Measurements from ENCODE around the gene BCAS3.
"Not testable (repeated sequence)": the region's sequence is repeated elsewhere in the genome, so short reads cannot be mapped to it uniquely, and the experiment has no call there.

BCAS3 gene

DNA sequence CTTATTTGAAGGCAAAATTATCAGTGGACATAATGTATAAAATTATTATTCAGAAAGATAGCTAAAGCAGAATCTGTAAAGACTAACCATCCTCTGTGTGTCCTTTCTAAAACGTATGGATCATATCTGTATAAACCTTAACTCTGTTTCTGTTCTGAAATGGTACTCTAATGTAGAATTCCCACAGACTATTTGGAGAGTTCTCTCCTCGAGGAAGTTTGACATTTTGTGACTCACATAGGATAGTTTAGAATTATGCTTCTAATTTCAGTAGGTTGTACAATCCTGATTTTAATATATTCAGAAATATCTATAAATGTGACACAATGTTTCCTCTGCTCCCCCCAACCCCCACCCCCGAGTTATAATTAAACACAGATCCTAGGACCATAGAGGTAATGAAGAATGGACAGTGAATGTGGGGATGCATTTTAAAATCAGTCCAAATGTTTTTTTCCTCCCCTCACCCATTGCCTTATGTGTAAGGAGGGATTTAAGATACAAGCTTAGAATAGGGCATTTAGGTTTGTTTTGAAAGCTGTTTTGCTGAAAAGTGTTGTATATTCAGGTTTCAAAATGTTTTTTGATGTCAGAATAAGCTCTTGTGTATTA lies 66.8 kb downstream of the BCAS3 start:
- Mint-ChIP-seq H3K4me3 (no peak overlapping the region), H3K4me1 (ENCODE audit: low read depth) (no peaks in the 10 kb centered on the region), H3K9me3 (no peaks in the 10 kb centered on the region), H3K27ac (no peak overlapping the region), H3K27me3 (ENCODE audit: low read depth) (peaks cover 6% of the 10 kb centered on the region), H3K36me3 (ENCODE audit: low read depth) (no peaks in the 10 kb centered on the region)

DNA sequence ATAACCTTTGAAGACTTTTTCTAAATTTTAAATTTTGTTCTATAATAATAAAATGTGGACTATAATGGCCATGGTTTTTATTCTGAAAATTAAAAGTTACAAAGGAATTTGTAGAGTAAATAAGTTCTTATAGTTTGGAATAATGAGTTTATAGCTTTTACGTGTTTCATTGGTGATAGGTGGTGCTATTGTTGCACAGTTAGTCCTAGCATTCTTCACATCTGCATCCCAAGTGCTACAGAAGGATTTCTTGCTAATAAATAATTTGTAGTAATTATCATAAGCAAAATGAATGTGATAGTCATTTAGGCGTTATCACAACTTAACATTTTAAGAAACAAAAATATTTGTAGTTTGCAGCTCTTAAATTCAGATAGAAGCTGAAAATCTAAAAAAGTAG lies 67.9 kb downstream of the BCAS3 start:
- Mint-ChIP-seq H3K4me1 (ENCODE audit: low read depth) (no peaks in the 10 kb centered on the region), H3K4me3 (no peak overlapping the region), H3K27me3 (ENCODE audit: low read depth) (peaks cover 9% of the 10 kb centered on the region), H3K27ac (no peak overlapping the region), H3K9me3 (peaks cover 4% of the 10 kb centered on the region), H3K36me3 (ENCODE audit: low read depth) (no peaks in the 10 kb centered on the region)

DNA sequence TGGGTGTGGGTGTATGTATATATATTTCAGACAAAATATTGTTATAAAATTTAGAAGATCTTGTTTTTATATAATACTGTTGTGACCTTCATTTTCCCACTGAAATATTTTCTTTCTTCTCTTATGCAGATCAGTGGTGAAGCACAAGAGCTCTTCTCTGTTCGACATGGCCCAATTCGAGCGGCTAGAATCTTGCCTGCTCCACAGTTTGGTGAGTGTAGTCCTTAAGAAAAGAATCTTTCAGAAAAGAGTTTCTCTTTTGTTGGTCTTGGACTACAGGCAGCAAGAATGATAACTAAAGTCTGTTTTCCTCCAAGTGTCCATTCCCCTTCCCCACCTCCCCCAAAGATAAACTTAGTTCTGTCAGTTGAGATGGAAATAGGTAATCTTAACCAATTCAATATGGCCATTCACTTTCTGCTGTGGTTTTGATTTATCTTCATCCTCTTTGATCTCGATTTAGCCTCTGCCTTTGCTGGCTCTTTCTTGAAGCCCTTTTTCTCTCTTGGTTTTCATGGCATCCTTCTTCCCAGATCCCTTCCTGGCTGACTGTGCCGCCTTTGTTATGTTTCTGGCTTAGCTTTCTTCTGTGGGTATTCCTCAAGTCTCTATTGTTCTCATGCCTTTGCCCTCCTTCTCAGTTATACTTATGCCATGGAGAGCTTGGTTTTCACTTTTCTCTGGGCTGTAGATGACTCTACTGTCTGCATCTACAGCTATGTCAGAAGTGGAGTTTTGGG lies 69.6 kb downstream of the BCAS3 start:
- Mint-ChIP-seq H3K4me3 (no peak overlapping the region), H3K4me1 (ENCODE audit: low read depth) (no peaks in the 10 kb centered on the region), H3K36me3 (ENCODE audit: low read depth) (no peaks in the 10 kb centered on the region), H3K27me3 (ENCODE audit: low read depth) (peaks cover 9% of the 10 kb centered on the region), H3K27ac (no peak overlapping the region), H3K9me3 (peaks cover 9% of the 10 kb centered on the region)

DNA sequence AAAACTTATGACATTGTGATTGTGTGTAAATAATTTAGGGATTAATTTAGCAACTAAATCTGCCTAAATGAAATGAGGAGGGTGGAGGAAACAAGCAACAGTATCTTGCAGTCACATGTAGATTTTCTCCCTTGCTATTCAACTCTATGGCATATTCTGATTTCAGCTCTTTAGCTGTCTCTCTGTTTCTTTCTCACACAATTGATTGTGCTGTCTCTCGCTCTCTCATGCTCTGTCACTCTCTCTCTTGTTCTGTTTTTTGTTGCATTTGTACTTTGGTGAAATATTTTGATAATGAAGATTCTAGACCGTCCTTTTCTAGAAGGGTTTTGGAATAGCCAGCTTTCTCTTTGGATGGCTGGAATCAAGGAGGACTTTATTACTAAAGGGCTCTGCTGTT lies 70.6 kb downstream of the BCAS3 start:
- Mint-ChIP-seq H3K9me3 (peaks cover 9% of the 10 kb centered on the region), H3K27ac (no peak overlapping the region)

DNA sequence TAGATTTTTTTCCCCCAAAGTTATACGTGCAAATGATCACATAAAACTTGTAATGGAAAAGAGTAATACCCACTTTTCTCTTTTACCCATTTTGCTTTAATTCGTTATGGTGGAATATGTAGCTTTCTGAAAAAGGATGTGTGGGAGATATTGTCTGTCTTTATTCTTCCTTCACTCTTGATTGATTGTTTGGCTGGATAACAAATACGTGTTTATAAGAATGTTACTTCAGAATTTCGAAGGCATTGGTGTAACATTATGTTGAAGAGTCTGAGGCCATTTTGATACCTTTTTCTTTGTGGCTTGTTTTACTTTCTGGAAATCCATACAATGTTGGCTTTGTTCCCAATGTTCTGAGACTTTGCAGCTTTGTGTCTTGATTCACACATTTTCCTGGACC lies 71.4 kb downstream of the BCAS3 start:
- H3K27ac Mint-ChIP-seq, result no peak overlapping the region
- H3K36me3 Mint-ChIP-seq (ENCODE audit: low read depth), result no peaks in the 10 kb centered on the region
- H3K27me3 Mint-ChIP-seq (ENCODE audit: low read depth), result peaks cover 9% of the 10 kb centered on the region
- H3K4me1 Mint-ChIP-seq (ENCODE audit: low read depth), result no peaks in the 10 kb centered on the region
- H3K9me3 Mint-ChIP-seq, result peaks cover 9% of the 10 kb centered on the region
- no peak overlapping the region for H3K4me3 Mint-ChIP-seq

More for the DNA sequence above, 70.6 kb downstream of the BCAS3 start:
- Mint-ChIP-seq H3K4me1 (ENCODE audit: low read depth) (no peaks in the 10 kb centered on the region), H3K4me3 (no peak overlapping the region), H3K27me3 (ENCODE audit: low read depth) (peaks cover 9% of the 10 kb centered on the region), H3K36me3 (ENCODE audit: low read depth) (no peaks in the 10 kb centered on the region)

DNA sequence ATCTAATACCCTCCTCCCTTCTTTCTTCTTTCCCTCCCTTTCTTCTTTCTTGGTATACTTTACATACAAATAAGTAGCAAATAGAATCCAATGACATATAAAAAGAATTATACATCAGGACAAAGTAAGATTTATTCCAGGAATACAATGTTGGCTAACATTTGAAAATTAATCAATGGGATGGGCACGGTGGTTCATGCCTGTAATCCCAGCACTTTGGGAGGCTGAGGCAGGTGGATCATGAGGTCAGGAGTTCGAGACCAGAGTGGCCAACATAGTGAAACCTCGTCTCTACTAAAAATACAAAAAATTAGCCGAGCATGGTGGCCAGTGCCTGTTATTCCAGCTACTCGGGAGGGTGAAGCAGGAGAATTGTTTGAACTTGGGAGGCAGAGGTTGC lies 72.1 kb downstream of the BCAS3 start:
- no peak overlapping the region for H3K4me3 Mint-ChIP-seq

DNA sequence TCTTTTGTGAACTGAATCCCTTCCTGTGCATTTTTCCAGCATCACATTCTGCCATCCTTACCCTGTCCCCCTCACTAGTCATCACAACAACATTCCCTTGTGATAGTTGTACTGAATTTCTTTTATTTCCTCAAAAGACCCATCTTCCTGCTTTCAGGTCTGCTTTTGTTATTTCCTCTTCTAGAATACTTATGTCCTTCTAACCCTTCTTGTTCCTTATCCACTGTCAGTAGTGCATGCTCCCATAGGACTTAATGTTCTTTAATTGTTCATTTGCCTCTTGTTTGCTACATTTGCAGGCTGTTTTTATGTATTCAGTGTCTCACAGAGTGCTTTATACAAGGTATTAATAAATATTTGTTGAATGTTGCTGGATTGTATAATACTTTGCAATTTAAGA lies 73.0 kb downstream of the BCAS3 start:
- Mint-ChIP-seq H3K36me3 (ENCODE audit: low read depth) (no peaks in the 10 kb centered on the region), H3K9me3 (peaks cover 9% of the 10 kb centered on the region), H3K4me3 (no peak overlapping the region), H3K4me1 (ENCODE audit: low read depth) (no peaks in the 10 kb centered on the region), H3K27me3 (ENCODE audit: low read depth) (peaks cover 9% of the 10 kb centered on the region), H3K27ac (no peak overlapping the region)

More for the DNA sequence above, 72.1 kb downstream of the BCAS3 start:
- H3K27me3 Mint-ChIP-seq (ENCODE audit: low read depth), result peaks cover 9% of the 10 kb centered on the region
- H3K9me3 Mint-ChIP-seq, result peaks cover 9% of the 10 kb centered on the region
- no peak overlapping the region for H3K27ac Mint-ChIP-seq
- H3K4me1 Mint-ChIP-seq (ENCODE audit: low read depth), result no peaks in the 10 kb centered on the region
- H3K36me3 Mint-ChIP-seq (ENCODE audit: low read depth), result no peaks in the 10 kb centered on the region

DNA sequence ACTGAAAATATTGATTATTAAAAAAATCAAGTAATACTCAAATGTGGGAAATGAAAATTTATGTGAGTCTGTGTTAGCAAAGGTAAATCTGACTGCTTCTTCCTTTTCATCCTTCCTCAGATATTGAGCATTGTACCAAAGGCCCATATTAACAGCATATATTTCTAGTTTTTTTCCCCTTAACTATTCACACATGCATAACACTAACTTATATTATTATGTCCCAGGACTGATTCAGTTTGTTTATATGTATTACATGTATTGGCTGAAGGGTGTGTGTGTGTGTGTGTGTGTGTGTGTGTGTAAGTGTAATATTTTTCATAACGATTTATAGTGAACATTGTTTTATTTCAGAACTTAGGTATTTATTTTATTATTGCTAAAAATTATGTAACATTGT lies 74.2 kb downstream of the BCAS3 start:
- Mint-ChIP-seq H3K27ac (no peak overlapping the region), H3K4me3 (no peak overlapping the region), H3K9me3 (peaks cover 9% of the 10 kb centered on the region), H3K27me3 (ENCODE audit: low read depth) (peaks cover 9% of the 10 kb centered on the region), H3K4me1 (ENCODE audit: low read depth) (no peaks in the 10 kb centered on the region), H3K36me3 (ENCODE audit: low read depth) (no peaks in the 10 kb centered on the region)

DNA sequence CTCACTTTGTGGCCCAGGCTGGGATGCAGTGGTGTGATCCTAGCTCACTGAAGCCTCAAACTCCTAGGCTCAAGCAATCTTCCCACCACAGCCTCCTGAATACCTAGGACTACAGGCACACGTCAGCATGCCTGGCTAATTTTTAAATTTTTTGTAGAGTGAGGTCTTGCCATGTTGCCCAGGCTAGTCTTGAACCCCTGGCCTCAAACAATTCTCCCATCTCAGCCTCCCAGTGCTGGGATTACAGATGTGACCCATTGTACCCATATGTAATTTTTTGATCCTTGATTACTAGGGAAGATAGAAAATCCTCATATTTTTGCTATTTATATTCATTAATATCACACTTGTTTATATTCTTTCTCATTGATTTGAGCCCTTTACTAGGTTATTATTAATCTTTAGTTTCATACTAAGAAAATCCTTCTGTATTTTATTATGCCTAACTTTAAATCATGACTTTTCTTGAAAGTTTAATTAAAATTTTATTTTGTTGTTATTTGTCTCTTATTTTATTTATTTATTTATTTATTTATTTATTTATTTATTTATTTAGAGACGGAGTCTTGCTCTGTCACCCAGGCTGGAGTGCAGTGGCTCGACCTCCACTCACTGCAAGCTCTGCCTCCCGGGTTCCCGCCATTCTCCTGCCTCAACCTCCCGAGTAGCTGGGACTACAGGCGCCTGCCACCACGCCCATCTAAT lies 75.4 kb downstream of the BCAS3 start:
- peaks cover 9% of the 10 kb centered on the region for H3K9me3 Mint-ChIP-seq
- no peak overlapping the region for H3K4me3 Mint-ChIP-seq
- H3K4me1 Mint-ChIP-seq (ENCODE audit: low read depth), result no peaks in the 10 kb centered on the region
- no peak overlapping the region for H3K27ac Mint-ChIP-seq
- H3K36me3 Mint-ChIP-seq (ENCODE audit: low read depth), result no peaks in the 10 kb centered on the region
- H3K27me3 Mint-ChIP-seq (ENCODE audit: low read depth), result peaks cover 3% of the 10 kb centered on the region

DNA sequence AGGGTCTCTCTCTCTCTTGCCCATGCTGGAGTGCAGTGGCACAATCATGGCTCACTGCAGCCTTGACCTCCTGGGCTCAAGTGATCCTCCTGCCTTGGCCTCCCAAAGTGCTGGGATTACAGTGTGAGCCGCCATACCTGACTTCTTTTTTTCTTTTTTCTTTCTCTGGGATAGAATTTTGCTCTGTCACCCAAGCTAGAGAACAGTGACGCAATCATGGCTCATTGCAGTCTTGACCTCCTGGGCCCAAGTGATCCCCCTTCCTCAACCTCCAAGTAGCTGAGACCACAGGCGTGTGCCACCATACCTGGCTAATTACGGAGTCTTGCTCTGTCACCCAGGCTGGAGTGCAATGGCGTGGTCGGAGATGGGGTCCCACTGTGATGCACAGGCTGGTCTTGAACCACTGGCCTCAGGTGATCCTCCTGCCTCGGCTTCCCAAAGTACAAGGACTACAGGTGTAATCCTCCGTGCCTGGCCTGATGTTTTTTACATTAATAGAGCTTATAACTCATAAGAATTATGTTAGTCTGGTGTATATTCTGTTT lies 76.5 kb downstream of the BCAS3 start:
- no peak overlapping the region for H3K4me3 Mint-ChIP-seq
- no peaks in the 10 kb centered on the region for H3K36me3 Mint-ChIP-seq (ENCODE audit: low read depth)
- H3K9me3 Mint-ChIP-seq, result peaks cover 9% of the 10 kb centered on the region
- H3K27me3 Mint-ChIP-seq (ENCODE audit: low read depth), result peaks cover 3% of the 10 kb centered on the region
- no peaks in the 10 kb centered on the region for H3K4me1 Mint-ChIP-seq (ENCODE audit: low read depth)
- H3K27ac Mint-ChIP-seq, result no peak overlapping the region

DNA sequence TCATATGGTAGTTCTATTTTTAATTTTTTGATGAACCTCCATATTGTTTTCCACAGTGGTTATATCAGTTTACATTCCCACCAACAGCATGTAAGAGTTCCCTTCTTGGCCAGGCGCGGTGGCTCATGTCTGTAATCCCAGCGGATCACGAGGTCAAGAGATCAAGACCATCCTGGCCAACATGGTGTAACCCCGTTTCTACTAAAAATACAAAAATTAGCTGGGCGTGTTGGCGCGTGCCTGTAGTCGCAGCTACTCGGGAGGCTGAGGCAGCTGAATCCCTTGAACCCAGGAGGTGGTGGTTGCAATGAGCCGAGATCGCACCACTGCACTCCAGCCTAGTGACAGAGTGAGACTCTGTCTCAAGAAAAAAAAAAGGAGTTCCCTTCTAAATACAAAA lies 79.1 kb downstream of the BCAS3 start:
- not testable (repeated sequence) for H3K9me3 Mint-ChIP-seq; H3K27ac Mint-ChIP-seq; H3K4me1 Mint-ChIP-seq (ENCODE audit: low read depth); H3K4me3 Mint-ChIP-seq; H3K27me3 Mint-ChIP-seq (ENCODE audit: low read depth); H3K36me3 Mint-ChIP-seq (ENCODE audit: low read depth)

DNA sequence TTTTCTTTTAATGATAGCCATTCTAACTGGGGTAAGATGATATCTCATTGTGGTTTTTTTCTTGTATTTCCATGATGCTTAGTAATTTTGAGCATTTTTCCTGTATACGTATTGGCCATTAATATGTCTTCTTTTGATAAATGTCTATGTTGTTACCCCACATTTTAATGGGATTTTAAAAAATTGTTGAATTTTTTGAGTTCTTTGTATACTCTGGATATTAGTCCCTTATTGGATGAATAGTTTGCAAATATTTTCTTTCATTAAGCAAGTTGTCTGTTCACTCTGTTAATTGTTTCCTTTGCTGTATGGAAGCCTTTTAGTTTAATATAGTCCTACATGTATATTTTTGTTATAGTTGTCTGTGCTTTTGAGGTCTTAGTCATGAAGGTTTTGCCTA lies 79.8 kb downstream of the BCAS3 start:
- Mint-ChIP-seq H3K27ac (no peak overlapping the region), H3K4me1 (ENCODE audit: low read depth) (no peaks in the 10 kb centered on the region), H3K27me3 (ENCODE audit: low read depth) (no peaks in the 10 kb centered on the region), H3K36me3 (ENCODE audit: low read depth) (peaks cover 1% of the 10 kb centered on the region), H3K9me3 (no peaks in the 10 kb centered on the region), H3K4me3 (no peak overlapping the region)

DNA sequence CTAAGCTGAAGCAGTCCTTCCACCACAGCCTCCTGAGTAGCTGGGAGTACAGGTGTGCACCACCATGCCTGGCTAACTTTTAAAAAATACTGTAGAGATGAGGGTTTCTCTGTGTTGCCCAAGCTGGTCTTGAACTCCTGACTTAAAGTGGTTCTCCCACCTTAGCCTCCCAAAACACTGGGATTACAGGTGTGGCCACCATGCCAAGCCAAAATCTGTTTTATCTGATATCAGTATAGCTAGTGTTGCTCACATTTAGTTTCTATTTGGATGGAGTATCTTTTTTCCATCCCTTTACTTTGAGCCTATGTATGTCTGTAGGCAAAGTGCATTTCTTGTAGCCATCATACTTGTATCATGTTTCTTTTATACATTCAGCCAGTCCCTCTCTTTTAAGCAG lies 82.1 kb downstream of the BCAS3 start:
- Mint-ChIP-seq H3K4me1 (ENCODE audit: low read depth) (no peaks in the 10 kb centered on the region), H3K4me3 (no peak overlapping the region)

DNA sequence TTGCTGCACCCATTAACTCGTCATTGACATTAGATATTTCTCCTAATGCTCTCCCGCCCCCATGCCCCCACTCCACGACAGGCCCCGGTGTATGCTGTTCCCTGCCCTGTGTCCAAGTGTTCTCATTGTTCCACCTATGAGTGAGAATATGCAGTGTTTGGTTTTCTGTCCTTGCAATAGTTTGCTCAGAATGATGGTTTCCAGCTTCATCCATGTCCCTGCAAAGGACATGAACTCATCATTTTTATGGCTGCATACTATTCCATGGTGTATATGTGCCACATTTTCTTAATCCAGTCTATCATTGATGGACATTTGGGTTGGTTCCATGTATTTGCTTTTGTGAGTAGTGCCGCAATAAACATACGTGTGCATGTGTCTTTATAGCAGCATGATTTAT lies 83.7 kb downstream of the BCAS3 start:
- not testable (repeated sequence) for H3K27ac Mint-ChIP-seq; H3K4me1 Mint-ChIP-seq (ENCODE audit: low read depth); H3K4me3 Mint-ChIP-seq; H3K9me3 Mint-ChIP-seq; H3K27me3 Mint-ChIP-seq (ENCODE audit: low read depth); H3K36me3 Mint-ChIP-seq (ENCODE audit: low read depth)

More for the DNA sequence above, 82.1 kb downstream of the BCAS3 start:
- Mint-ChIP-seq H3K27ac (no peak overlapping the region), H3K36me3 (ENCODE audit: low read depth) (peaks cover 1% of the 10 kb centered on the region), H3K27me3 (ENCODE audit: low read depth) (no peaks in the 10 kb centered on the region), H3K9me3 (no peaks in the 10 kb centered on the region)

DNA sequence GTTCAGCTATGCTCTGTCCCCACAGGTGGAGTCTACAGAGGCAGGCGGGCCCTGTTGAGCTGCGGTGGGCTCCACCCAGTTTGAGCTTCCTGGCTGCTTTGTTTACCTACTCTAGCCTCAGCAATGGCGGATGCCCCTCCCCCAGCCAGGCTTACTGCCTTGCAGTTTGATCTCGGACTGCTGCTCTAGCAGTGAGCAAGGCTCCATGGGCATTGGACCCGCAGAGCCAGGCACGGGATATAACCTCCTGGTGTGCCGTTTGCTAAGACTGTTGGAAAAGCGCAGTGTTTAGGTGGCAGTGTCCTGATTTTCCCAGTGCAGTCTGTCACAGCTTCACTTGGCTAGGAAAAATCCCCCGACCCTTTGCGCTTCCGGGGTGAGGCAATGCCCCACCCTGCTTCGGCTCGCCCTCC lies 89.1 kb downstream of the BCAS3 start:
- H3K9me3 Mint-ChIP-seq, result no peaks in the 10 kb centered on the region
- no peaks in the 10 kb centered on the region for H3K36me3 Mint-ChIP-seq (ENCODE audit: low read depth)
- H3K27ac Mint-ChIP-seq, result no peak overlapping the region
- H3K4me1 Mint-ChIP-seq (ENCODE audit: low read depth), result no peaks in the 10 kb centered on the region
- H3K27me3 Mint-ChIP-seq (ENCODE audit: low read depth), result no peaks in the 10 kb centered on the region
- no peak overlapping the region for H3K4me3 Mint-ChIP-seq

All from T-helper 1 cell treated with Interleukin-12 subunit alpha and Interleukin-12 subunit beta and Interleukin-4 antibody, amounts not matched to agents 30 μg/mL and 1 μg/mL, for 36 hours (primary cell).